HCT116 (cell line): Measurements from ENCODE around the gene RAX. TPM values are rescaled to one million over a fixed set of nuclear protein-coding genes. Genes with fewer than 3 reads are reported as not detected.
A peak's percentile ranks its signal among the peaks of the same experiment; 100 is the strongest.

Experiments
- ATAC-seq: fragments of 200-7000 bp; cut with Tn5 transposase; 2 replicates; pipeline ENCODE4 v1.9.1; 2020; ENCODE audit warnings: mild to moderate bottlenecking, moderate library complexity
- BruUV-seq: library from RNA; stranded (reverse); fragments of 400-500 nt; replicated peaks from 2 replicates; lab custom pipeline; 2021; lab: Mats Ljungman, UMichigan
- CTCF ChIA-PET: fragments of 300-600 bp; sonication (Branson Sonifier 250); formaldehyde crosslinking; loops from one replicate; lab custom pipeline; 2021; ENCODE audit warnings: antibody characterized with exemption; lab: Charles Lee
- POLR2A ChIA-PET: fragments of 300-600, 350-600 bp; sonication (Branson Sonifier 250); formaldehyde crosslinking; loops from one replicate; lab custom pipeline; 2021; ENCODE audit warnings: antibody characterized with exemption; lab: Charles Lee
- RAD21 ChIA-PET, 2 experiments: fragments of 300-600 bp; sonication (Branson Sonifier 250); formaldehyde crosslinking; loops; one replicate each; lab custom pipeline; 2023; ENCODE audit warnings: low total read pairs in 2 of 2; ENCODE audit not compliant: uncharacterized antibody in 2 of 2, unreplicated experiment in 2 of 2, low non-redundant PET in 1 of 2; lab: Charles Lee
- DNase-seq: peaks from one replicate; pipeline ENCODE4 v3.0.0-alpha.2; 2010; ENCODE audit warnings: low read depth, low spot score
- H2AFZ ChIP-seq: fragments of 200-600 bp; shearing (Covaris generic), sonication (generic); 2 replicates; pipeline ENCODE4 v1.6.1; 2017; ENCODE audit warnings: low read depth, mixed run types, mixed read lengths, antibody characterized with exemption, low read length; ENCODE audit not compliant: poor library complexity, severe bottlenecking
- H3K27ac ChIP-seq: 2 replicates; pipeline ENCODE4 v1.5.1; 2012; ENCODE audit warnings: low read depth, low read length
- H3K27me3 ChIP-seq: fragments of 200-600 bp; sonication (generic); 2 replicates; pipeline ENCODE4 v1.6.1; 2016; ENCODE audit warnings: mixed run types, low read length, mixed read lengths; ENCODE audit not compliant: insufficient read depth
- H3K36me3 ChIP-seq, 2 experiments: fragments of 200-500 bp in 1 of 2; fragments of 200-600 bp in 1 of 2; sonication (Bioruptor generic) in 1 of 2; sonication (generic) in 1 of 2; 2 replicates each; pipeline versions ENCODE4 v1.5.1 to v1.6.1; 2014 to 2016; ENCODE audit warnings: low read length in 2 of 2, inconsistent platforms in 1 of 2, mixed read lengths in 1 of 2, mixed run types in 1 of 2; ENCODE audit not compliant: insufficient read depth in 2 of 2, control insufficient read depth in 1 of 2
- H3K4me1 ChIP-seq, 2 experiments: fragments of 200-600 bp in 1 of 2; sonication (generic) in 1 of 2; 2 replicates each; pipeline versions ENCODE4 v1.5.1 to v1.6.1; 2012 to 2017; ENCODE audit warnings: low read length in 2 of 2, inconsistent platforms in 1 of 2, mild to moderate bottlenecking in 1 of 2, mixed read lengths in 1 of 2, mixed run types in 1 of 2, moderate library complexity in 1 of 2; ENCODE audit not compliant: insufficient read depth in 2 of 2, control insufficient read depth in 1 of 2
- H3K4me2 ChIP-seq: fragments of 200-600 bp; sonication (generic); 2 replicates; pipeline ENCODE4 v1.6.1; 2017; ENCODE audit warnings: mixed run types, low read length, mixed read lengths
- H3K4me3 ChIP-seq, 2 experiments: fragments of 200-600 bp in 1 of 2; sonication (generic) in 1 of 2; replicated peaks in 1 of 2; 2 replicates each; pipeline ENCODE4 v1.5.1; 2011 to 2016; ENCODE audit warnings: low read length in 2 of 2, control low read depth in 1 of 2, low read depth in 1 of 2, mild to moderate bottlenecking in 1 of 2, mixed read lengths in 1 of 2, mixed run types in 1 of 2
- H3K79me2 ChIP-seq: fragments of 200-600 bp; sonication (generic); 2 replicates; pipeline ENCODE4 v1.6.1; 2017; ENCODE audit warnings: mild to moderate bottlenecking, mixed run types, low read length, moderate library complexity, mixed read lengths; ENCODE audit not compliant: insufficient read depth
- H3K9ac ChIP-seq: fragments of 200-600 bp; sonication (generic); 2 replicates; pipeline ENCODE4 v1.6.1; 2016; ENCODE audit warnings: low read length, mixed read lengths
- H3K9me2 ChIP-seq: fragments of 200-600 bp; sonication (generic), shearing (Covaris generic); 2 replicates; pipeline ENCODE4 v1.6.1; 2017; ENCODE audit warnings: mixed run types, mild to moderate bottlenecking, moderate library complexity; ENCODE audit not compliant: insufficient read depth
- H3K9me3 ChIP-seq, 2 experiments: fragments of 200-500 bp in 1 of 2; fragments of 200-600 bp in 1 of 2; sonication (Bioruptor generic) in 1 of 2; sonication (generic) in 1 of 2; 2 replicates each; pipeline ENCODE4 v1.6.1; 2014 to 2017; ENCODE audit warnings: low read length in 2 of 2, mixed read lengths in 2 of 2, inconsistent platforms in 1 of 2, low read depth in 1 of 2, mild to moderate bottlenecking in 1 of 2, mixed run types in 1 of 2, moderate library complexity in 1 of 2; ENCODE audit not compliant: control insufficient read depth in 1 of 2, insufficient read depth in 1 of 2
- H4K20me1 ChIP-seq: fragments of 200-600 bp; sonication (generic), shearing (Covaris generic); 2 replicates; pipeline ENCODE4 v1.6.1; 2017; ENCODE audit warnings: mixed run types, mild to moderate bottlenecking, moderate library complexity; ENCODE audit not compliant: insufficient read depth
- CBX3 ChIP-seq: IDR thresholded peaks from 2 replicates; pipeline ENCODE4 v1.6.1; 2012; ENCODE audit warnings: low read depth
- EGR1 ChIP-seq: IDR thresholded peaks from 2 replicates; pipeline ENCODE4 v1.6.1; 2012; ENCODE audit warnings: low read depth
- ELF1 ChIP-seq: IDR thresholded peaks from 2 replicates; pipeline ENCODE4 v1.6.1; 2012; ENCODE audit warnings: low read depth, borderline replicate concordance
- EZH2phosphoT487 ChIP-seq: fragments of 200-600 bp; IDR thresholded peaks from 2 replicates; pipeline ENCODE4 v1.6.1; 2018; ENCODE audit warnings: antibody characterized with exemption, borderline replicate concordance
- FOSL1 ChIP-seq: IDR thresholded peaks from 2 replicates; pipeline ENCODE4 v1.6.1; 2012; ENCODE audit warnings: low read depth
- SIN3A ChIP-seq: IDR thresholded peaks from 2 replicates; pipeline ENCODE4 v1.6.1; 2012; ENCODE audit warnings: low read depth
- SP1 ChIP-seq: IDR thresholded peaks from 2 replicates; pipeline ENCODE4 v1.6.1; 2012; ENCODE audit warnings: low read depth
- SRF ChIP-seq: IDR thresholded peaks from 2 replicates; pipeline ENCODE4 v1.6.1; 2012; ENCODE audit warnings: low read depth
- YY1 ChIP-seq: IDR thresholded peaks from 2 replicates; pipeline ENCODE4 v1.6.1; 2011; ENCODE audit warnings: low read length, low read depth, moderate library complexity, mild to moderate bottlenecking; ENCODE audit not compliant: insufficient replicate concordance; ENCODE audit errors: extremely low read depth
- intact Hi-C: fragments of 100-400 bp; cut with micrococcal nuclease; formaldehyde crosslinking; loops from 2 replicates; pipeline ENCODE4 v1.10.0; 2022
- total RNA-seq: library from RNA; stranded (reverse); gene quantifications from one replicate; pipeline ENCODE4 v1.2.1, GENCODE V29; 2021; ENCODE audit not compliant: unreplicated experiment
- TF ChIP-seq, protein P1 (sequence below): IDR thresholded peaks from 2 replicates; pipeline ENCODE4 v1.6.1; 2012
- TF ChIP-seq, protein P2 (sequence below): IDR thresholded peaks from 2 replicates; pipeline ENCODE4 v1.6.1; 2012

RAX gene
- total RNA-seq, 1 experiment from 2014 or later = not detected

DNA sequence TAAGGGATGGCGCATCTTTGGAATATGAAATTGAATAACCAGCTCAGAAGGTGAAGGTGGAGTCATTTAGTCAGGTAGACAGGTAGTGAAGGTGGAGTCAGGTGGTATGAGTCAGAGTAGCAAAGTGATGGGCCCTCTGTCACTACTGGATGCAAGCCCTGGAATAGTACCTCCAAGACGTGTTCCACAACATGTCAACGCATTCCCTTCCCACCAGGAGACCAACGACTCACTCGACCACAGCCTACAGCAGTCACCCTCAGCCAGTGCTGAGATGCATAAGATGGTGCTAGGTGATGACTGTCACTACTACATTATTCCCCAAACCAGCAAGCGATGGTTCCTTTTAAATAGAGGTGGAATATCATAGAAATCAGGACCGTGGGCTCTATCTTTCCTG, 38.4 kb upstream of the RAX start:
- DNase-seq (peak; percentile 36), ATAC-seq (peak; percentile 47)
- H2AFZ ChIP-seq = no peak overlapping the region
- TF ChIP-seq, protein P1, sequence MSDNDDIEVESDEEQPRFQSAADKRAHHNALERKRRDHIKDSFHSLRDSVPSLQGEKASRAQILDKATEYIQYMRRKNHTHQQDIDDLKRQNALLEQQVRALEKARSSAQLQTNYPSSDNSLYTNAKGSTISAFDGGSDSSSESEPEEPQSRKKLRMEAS = 0 out of 2 replicates have a peak, but pooled peaks have one; percentile 28
- TF ChIP-seq SIN3A = 0 out of 2 replicates have a peak, but pooled peaks have one; percentile 41
- 0 out of 2 replicates have a peak, but pooled peaks have one; percentile 10 for TF ChIP-seq SRF
- no peak for TF ChIP-seq EZH2phosphoT487
- TF ChIP-seq SP1 = peak; percentile 54
- TF ChIP-seq FOSL1 = peak; percentile 45; the same call in 1 of the 2 replicates
- no peak for TF ChIP-seq EGR1
- TF ChIP-seq CBX3 = peak; percentile 60; the same call in 1 of the 2 replicates
- peaks cover 1% of the 10 kb centered on the region for H3K27me3 ChIP-seq
- H3K9ac ChIP-seq = no peak overlapping the region
- CTCF ChIA-PET = interaction anchor here (1.2 to 4.5 kb wide), 2 partner anchors 63 to 91 kb away, joined by 3 to 110 read pairs; no protein-coding TSS in a partner anchor
- H3K36me3 ChIP-seq = no peaks in the 10 kb centered on the region
- H3K9me2 ChIP-seq = no peaks in the 10 kb centered on the region
- H3K4me1 ChIP-seq = peaks cover 0 to 22% of the 10 kb centered on the region in 2 experiments; a peak in 3 of 4 replicates
- H3K9me3 ChIP-seq = no peaks in the 10 kb centered on the region
- H4K20me1 ChIP-seq = no peaks in the 10 kb centered on the region
- H3K4me3 ChIP-seq = no peak overlapping the region
- RAD21 ChIA-PET = no interaction called here
- no TSS peak for BruUV-seq
- no peak overlapping the region for H3K27ac ChIP-seq
- POLR2A ChIA-PET = no interaction called here
- intact Hi-C loops = no loop called here
- H3K79me2 ChIP-seq = no peaks in the 10 kb centered on the region
- peak overlapping the region; percentile 33 for H3K4me2 ChIP-seq

DNA sequence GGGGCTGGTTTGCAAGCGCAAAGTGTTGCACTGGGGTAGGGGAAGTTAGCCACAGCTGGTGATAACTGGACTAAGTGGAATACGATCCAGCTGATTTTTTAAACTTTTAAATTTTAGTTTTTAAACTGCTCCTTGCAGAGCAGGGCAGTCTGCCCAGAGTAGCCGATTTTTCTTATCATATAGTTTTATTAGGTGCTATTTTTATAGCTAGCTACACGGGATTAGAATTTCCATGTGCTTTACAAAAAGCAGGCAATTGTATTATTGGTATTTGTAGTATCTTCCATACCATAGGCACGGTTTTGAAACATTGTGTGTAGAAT, 35.6 kb upstream of the RAX start:
- DNase-seq = no peak
- peaks cover 0 to 22% of the 10 kb centered on the region in 2 experiments; a peak in 3 of 4 replicates for H3K4me1 ChIP-seq
- H3K9me2 ChIP-seq = no peaks in the 10 kb centered on the region
- RAD21 ChIA-PET = interaction anchor here (1.8 to 3.1 kb wide), 2 partner anchors 93 kb away, joined by 24 to 27 read pairs; no protein-coding TSS in a partner anchor
- intact Hi-C loops = loop anchor here (1.0 to 2.0 kb wide), 2 partner anchors 60 to 94 kb away; no protein-coding TSS in a partner anchor
- peak overlapping the region; percentile 92 for H3K4me2 ChIP-seq
- H3K27ac ChIP-seq = no peak overlapping the region
- CTCF ChIA-PET = interaction anchor here (0.6 to 4.5 kb wide), 8 partner anchors 9 to 515 kb away, joined by 3 to 110 read pairs (median 4); partner anchors contain the start of gene CPLX4
- BruUV-seq = no TSS peak
- no peak for ATAC-seq
- H3K4me3 ChIP-seq = peak overlapping the region; percentile 40 to 54
- H3K27me3 ChIP-seq = no peaks in the 10 kb centered on the region
- no peaks in the 10 kb centered on the region for H3K79me2 ChIP-seq
- H4K20me1 ChIP-seq = no peaks in the 10 kb centered on the region
- POLR2A ChIA-PET = no interaction called here
- TF ChIP-seq YY1 (no peak), SRF (no peak), ELF1 (no peak), FOSL1 (no peak)
- TF ChIP-seq, protein P2, sequence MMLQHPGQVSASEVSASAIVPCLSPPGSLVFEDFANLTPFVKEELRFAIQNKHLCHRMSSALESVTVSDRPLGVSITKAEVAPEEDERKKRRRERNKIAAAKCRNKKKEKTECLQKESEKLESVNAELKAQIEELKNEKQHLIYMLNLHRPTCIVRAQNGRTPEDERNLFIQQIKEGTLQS = no peak
- no peak overlapping the region for H3K9ac ChIP-seq
- H3K9me3 ChIP-seq = no peaks in the 10 kb centered on the region
- no peaks in the 10 kb centered on the region for H3K36me3 ChIP-seq
- H2AFZ ChIP-seq = peak overlapping the region; percentile 93
